HEK293 (cell line): ENCODE results near the gene IFRD2.

Source experiments
- ZNF140 ChIP-seq: fragments of 450-650 bp; formaldehyde crosslinking; IDR thresholded peaks from 2 replicates; pipeline ENCODE4 v1.5.1; 2016; ENCODE audit warnings: missing biosample characterization, missing genetic modification characterization
- ZNF747 ChIP-seq: fragments of 450-650 bp; formaldehyde crosslinking; IDR thresholded peaks from 2 replicates; pipeline ENCODE4 v1.5.1; 2016; ENCODE audit warnings: missing biosample characterization, missing genetic modification characterization
- TF ChIP-seq, protein P1 (sequence below): fragments of 450-650 bp; formaldehyde crosslinking; IDR thresholded peaks from 2 replicates; pipeline ENCODE4 v1.5.1; 2016; ENCODE audit warnings: missing biosample characterization, missing genetic modification characterization
- TF ChIP-seq, protein P2 (sequence below): fragments of 450-650 bp; formaldehyde crosslinking; IDR thresholded peaks from 2 replicates; pipeline ENCODE4 v1.5.1; 2016; ENCODE audit warnings: missing biosample characterization, missing genetic modification characterization, low read depth
- TF ChIP-seq, protein P3 (sequence below): fragments of 450-650 bp; IDR thresholded peaks from 2 replicates; pipeline ENCODE4 v1.5.1; 2018; ENCODE audit warnings: missing biosample characterization, mild to moderate bottlenecking, missing genetic modification characterization
- TF ChIP-seq, protein P4 (sequence below): fragments of 450-650 bp; IDR thresholded peaks from 2 replicates; pipeline ENCODE4 v1.5.1; 2018; ENCODE audit warnings: missing biosample characterization, missing genetic modification characterization
- TF ChIP-seq, protein P5 (sequence below): fragments of 450-650 bp; formaldehyde crosslinking; IDR thresholded peaks from 2 replicates; pipeline ENCODE4 v1.5.1; 2016; ENCODE audit warnings: missing biosample characterization, missing genetic modification characterization, borderline replicate concordance

DNA sequence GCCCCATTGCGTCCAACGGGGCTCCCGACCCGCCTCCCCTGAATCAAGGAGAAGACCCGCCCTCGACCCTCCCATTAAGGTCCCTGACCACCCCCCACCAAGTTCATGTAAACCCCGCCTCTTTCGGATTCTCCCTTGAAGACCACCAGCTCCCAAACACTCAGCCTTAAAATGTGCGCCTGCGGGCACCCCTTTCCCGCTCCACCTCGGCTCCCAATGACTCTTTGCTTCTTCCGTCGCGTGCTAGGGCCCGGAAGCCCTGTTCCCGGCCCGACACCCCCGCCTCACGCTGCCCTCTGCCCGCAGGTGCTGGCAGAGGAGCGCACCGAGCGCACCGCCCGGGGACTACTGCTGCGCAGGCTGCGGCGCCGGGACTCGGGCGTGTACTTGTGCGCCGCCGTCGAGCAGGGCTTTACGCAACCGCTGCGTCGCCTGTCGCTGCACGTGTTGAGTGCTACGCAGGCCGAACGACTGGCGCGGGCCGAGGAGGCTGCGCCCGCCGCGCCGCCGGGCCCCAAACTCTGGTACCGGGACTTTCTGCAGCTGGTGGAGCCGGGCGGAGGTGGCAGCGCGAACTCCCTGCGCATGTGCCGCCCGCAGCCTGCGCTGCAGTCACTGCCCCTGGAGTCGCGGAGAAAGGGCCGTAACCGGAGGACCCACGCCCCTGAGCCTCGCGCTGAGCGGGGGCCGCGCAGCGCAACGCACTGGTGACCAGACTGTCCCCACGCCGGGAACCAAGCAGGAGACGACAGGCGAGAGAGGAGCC, 16.1 kb downstream of the IFRD2 start:
- TF ChIP-seq, protein P1, sequence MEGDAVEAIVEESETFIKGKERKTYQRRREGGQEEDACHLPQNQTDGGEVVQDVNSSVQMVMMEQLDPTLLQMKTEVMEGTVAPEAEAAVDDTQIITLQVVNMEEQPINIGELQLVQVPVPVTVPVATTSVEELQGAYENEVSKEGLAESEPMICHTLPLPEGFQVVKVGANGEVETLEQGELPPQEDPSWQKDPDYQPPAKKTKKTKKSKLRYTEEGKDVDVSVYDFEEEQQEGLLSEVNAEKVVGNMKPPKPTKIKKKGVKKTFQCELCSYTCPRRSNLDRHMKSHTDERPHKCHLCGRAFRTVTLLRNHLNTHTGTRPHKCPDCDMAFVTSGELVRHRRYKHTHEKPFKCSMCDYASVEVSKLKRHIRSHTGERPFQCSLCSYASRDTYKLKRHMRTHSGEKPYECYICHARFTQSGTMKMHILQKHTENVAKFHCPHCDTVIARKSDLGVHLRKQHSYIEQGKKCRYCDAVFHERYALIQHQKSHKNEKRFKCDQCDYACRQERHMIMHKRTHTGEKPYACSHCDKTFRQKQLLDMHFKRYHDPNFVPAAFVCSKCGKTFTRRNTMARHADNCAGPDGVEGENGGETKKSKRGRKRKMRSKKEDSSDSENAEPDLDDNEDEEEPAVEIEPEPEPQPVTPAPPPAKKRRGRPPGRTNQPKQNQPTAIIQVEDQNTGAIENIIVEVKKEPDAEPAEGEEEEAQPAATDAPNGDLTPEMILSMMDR (tag by site-specific recombination): no peak
- TF ChIP-seq, protein P2, sequence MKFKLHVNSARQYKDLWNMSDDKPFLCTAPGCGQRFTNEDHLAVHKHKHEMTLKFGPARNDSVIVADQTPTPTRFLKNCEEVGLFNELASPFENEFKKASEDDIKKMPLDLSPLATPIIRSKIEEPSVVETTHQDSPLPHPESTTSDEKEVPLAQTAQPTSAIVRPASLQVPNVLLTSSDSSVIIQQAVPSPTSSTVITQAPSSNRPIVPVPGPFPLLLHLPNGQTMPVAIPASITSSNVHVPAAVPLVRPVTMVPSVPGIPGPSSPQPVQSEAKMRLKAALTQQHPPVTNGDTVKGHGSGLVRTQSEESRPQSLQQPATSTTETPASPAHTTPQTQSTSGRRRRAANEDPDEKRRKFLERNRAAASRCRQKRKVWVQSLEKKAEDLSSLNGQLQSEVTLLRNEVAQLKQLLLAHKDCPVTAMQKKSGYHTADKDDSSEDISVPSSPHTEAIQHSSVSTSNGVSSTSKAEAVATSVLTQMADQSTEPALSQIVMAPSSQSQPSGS: no peak
- TF ChIP-seq ZNF747 (tag by site-specific recombination) (no peak), ZNF140 (no peak)
- TF ChIP-seq, protein P3, sequence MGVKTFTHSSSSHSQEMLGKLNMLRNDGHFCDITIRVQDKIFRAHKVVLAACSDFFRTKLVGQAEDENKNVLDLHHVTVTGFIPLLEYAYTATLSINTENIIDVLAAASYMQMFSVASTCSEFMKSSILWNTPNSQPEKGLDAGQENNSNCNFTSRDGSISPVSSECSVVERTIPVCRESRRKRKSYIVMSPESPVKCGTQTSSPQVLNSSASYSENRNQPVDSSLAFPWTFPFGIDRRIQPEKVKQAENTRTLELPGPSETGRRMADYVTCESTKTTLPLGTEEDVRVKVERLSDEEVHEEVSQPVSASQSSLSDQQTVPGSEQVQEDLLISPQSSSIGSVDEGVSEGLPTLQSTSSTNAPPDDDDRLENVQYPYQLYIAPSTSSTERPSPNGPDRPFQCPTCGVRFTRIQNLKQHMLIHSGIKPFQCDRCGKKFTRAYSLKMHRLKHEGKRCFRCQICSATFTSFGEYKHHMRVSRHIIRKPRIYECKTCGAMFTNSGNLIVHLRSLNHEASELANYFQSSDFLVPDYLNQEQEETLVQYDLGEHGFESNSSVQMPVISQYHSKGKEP (tag by site-specific recombination): no peak
- TF ChIP-seq, protein P4, sequence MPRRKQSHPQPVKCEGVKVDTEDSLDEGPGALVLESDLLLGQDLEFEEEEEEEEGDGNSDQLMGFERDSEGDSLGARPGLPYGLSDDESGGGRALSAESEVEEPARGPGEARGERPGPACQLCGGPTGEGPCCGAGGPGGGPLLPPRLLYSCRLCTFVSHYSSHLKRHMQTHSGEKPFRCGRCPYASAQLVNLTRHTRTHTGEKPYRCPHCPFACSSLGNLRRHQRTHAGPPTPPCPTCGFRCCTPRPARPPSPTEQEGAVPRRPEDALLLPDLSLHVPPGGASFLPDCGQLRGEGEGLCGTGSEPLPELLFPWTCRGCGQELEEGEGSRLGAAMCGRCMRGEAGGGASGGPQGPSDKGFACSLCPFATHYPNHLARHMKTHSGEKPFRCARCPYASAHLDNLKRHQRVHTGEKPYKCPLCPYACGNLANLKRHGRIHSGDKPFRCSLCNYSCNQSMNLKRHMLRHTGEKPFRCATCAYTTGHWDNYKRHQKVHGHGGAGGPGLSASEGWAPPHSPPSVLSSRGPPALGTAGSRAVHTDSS (tag by site-specific recombination): no peak
- TF ChIP-seq, protein P5, sequence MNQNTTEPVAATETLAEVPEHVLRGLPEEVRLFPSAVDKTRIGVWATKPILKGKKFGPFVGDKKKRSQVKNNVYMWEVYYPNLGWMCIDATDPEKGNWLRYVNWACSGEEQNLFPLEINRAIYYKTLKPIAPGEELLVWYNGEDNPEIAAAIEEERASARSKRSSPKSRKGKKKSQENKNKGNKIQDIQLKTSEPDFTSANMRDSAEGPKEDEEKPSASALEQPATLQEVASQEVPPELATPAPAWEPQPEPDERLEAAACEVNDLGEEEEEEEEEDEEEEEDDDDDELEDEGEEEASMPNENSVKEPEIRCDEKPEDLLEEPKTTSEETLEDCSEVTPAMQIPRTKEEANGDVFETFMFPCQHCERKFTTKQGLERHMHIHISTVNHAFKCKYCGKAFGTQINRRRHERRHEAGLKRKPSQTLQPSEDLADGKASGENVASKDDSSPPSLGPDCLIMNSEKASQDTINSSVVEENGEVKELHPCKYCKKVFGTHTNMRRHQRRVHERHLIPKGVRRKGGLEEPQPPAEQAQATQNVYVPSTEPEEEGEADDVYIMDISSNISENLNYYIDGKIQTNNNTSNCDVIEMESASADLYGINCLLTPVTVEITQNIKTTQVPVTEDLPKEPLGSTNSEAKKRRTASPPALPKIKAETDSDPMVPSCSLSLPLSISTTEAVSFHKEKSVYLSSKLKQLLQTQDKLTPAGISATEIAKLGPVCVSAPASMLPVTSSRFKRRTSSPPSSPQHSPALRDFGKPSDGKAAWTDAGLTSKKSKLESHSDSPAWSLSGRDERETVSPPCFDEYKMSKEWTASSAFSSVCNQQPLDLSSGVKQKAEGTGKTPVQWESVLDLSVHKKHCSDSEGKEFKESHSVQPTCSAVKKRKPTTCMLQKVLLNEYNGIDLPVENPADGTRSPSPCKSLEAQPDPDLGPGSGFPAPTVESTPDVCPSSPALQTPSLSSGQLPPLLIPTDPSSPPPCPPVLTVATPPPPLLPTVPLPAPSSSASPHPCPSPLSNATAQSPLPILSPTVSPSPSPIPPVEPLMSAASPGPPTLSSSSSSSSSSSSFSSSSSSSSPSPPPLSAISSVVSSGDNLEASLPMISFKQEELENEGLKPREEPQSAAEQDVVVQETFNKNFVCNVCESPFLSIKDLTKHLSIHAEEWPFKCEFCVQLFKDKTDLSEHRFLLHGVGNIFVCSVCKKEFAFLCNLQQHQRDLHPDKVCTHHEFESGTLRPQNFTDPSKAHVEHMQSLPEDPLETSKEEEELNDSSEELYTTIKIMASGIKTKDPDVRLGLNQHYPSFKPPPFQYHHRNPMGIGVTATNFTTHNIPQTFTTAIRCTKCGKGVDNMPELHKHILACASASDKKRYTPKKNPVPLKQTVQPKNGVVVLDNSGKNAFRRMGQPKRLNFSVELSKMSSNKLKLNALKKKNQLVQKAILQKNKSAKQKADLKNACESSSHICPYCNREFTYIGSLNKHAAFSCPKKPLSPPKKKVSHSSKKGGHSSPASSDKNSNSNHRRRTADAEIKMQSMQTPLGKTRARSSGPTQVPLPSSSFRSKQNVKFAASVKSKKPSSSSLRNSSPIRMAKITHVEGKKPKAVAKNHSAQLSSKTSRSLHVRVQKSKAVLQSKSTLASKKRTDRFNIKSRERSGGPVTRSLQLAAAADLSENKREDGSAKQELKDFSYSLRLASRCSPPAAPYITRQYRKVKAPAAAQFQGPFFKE: no peak
